Neuron (in vitro differentiated cells): ENCODE results near the gene MGAT5.

Source experiments
- H2AFZ ChIP-seq: one replicate; pipeline ENCODE4 v1.6.1; 2013; ENCODE audit warnings: low read depth, mild to moderate bottlenecking, inconsistent platforms, low read length, moderate library complexity
- H3K27me3 ChIP-seq: one replicate; pipeline ENCODE4 v1.6.1; 2013; ENCODE audit warnings: low read length; ENCODE audit not compliant: insufficient read depth
- H3K36me3 ChIP-seq: one replicate; pipeline ENCODE4 v1.6.1; 2013; ENCODE audit warnings: low read length; ENCODE audit not compliant: insufficient read depth
- H3K4me1 ChIP-seq: one replicate; pipeline ENCODE4 v1.6.1; 2013; ENCODE audit warnings: low read length; ENCODE audit not compliant: insufficient read depth
- H3K4me3 ChIP-seq: 2 replicates; pipeline ENCODE4 v1.5.1; 2013; ENCODE audit warnings: mild to moderate bottlenecking, low read length, moderate library complexity
- H3K9me3 ChIP-seq: one replicate; pipeline ENCODE4 v1.6.1; 2013; ENCODE audit warnings: low read length

MGAT5 gene

GRCh38 chr2:134234535-134234934, 19.3 kb upstream of the MGAT5 start:
- Histone ChIP-seq H2AFZ (no peak overlapping the region), H3K36me3 (no peaks in the 10 kb centered on the region), H3K4me3 (no peak overlapping the region), H3K4me1 (no peaks in the 10 kb centered on the region), H3K9me3 (no peaks in the 10 kb centered on the region), H3K27me3 (no peaks in the 10 kb centered on the region)

DNA sequence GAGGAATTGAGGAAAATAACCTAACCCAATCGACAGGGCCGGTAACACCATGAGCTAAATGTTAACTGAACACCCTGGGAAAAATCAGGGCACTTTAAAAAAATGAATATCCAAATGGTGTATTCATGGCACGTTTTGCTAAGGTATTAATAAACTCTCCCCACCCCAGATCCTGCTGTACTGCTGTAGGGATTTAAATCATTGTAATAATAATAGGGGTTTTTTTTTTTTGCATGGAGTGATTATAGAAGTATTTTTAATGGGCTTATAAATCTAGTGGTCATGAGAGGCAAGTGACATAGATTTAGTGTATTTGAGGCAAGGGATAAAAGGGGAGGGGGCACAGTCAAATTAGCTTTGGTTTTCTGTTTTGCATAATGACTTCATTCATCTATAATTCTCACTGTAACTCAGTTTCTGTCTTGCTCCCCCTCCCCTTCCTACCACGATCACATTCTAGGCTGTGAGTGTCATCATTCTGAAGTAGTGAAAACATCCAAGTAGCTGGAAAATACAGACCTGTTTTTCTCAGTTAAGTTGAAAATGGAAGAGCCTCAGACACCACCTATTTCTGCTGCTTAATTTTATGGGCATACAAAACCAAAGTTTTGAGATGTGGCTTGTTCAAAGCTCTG, 18.2 kb upstream of the MGAT5 start:
- Histone ChIP-seq H3K36me3 (no peaks in the 10 kb centered on the region), H2AFZ (no peak overlapping the region), H3K4me3 (no peak overlapping the region), H3K27me3 (no peaks in the 10 kb centered on the region), H3K9me3 (no peaks in the 10 kb centered on the region), H3K4me1 (no peaks in the 10 kb centered on the region)

DNA sequence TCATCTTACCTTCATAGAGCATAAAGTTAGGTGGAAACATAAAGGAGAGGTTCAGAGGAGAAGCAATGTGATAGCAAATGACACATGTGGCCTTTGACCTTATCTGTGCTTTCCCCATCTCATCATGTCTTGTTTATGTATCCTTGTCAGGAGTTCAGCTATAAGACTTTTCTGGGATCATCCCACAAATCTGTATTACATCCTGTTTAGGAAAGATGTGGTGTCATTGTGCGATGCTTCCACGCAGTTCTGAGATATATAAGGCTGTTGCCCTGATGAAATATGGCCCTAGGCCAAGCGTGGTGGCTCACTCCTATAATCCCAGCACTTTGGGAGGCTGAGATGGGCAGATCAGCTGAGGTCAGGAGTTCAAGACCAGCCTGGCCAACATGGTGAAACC, 15.5 kb upstream of the MGAT5 start:
- H3K4me1 ChIP-seq, result no peaks in the 10 kb centered on the region
- no peaks in the 10 kb centered on the region for H3K36me3 ChIP-seq
- no peak overlapping the region for H3K4me3 ChIP-seq
- no peaks in the 10 kb centered on the region for H3K27me3 ChIP-seq
- H2AFZ ChIP-seq, result no peak overlapping the region
- H3K9me3 ChIP-seq, result no peaks in the 10 kb centered on the region

DNA sequence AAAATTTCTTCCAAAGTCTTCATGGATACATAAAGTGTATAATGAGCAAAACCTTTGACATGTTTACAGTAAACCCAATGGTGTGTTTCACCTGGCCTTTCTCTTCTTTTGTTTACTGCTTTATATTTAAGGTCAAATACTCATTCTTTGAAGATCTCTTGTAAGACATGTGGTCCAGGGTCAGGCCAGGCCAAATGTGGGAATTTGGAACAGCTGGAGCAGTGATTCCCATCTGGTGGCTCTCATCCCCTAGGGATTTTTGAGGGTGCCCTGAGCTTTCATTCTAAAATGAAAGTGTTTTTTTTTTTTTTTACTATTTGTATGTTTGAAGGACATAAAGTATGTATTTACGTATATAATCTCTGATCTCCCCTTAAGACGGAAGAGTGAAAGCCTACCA, 13.8 kb upstream of the MGAT5 start:
- no peaks in the 10 kb centered on the region for H3K9me3 ChIP-seq
- H3K27me3 ChIP-seq, result no peaks in the 10 kb centered on the region
- no peaks in the 10 kb centered on the region for H3K36me3 ChIP-seq
- no peak overlapping the region for H2AFZ ChIP-seq
- H3K4me1 ChIP-seq, result no peaks in the 10 kb centered on the region
- no peak overlapping the region for H3K4me3 ChIP-seq

DNA sequence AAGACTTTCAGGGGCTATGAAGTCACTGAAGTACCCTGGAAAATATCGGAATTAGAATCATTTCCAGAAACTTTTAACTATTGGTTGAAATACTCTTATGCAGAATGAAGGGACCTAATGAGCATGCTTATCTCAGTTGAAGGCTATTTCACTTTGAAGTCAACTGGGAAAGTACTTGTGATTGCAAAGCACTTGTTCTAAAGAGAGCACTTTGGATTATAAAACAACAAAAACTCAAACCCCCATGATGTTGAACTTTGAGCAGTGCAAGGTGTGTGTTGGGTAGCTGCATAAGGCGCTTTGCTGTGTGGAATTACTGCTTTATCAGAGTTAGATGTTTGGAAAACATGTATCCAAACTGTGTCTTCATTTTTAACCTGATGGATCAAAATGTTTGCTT, 12.0 kb upstream of the MGAT5 start:
- H2AFZ ChIP-seq, result no peak overlapping the region
- H3K4me1 ChIP-seq, result no peaks in the 10 kb centered on the region
- H3K36me3 ChIP-seq, result no peaks in the 10 kb centered on the region
- H3K4me3 ChIP-seq, result no peak overlapping the region
- H3K27me3 ChIP-seq, result no peaks in the 10 kb centered on the region
- no peaks in the 10 kb centered on the region for H3K9me3 ChIP-seq

- H3K4me3 ChIP-seq, result no peak overlapping the region
- no peak overlapping the region for H2AFZ ChIP-seq
- no peaks in the 10 kb centered on the region for H3K9me3 ChIP-seq
- no peaks in the 10 kb centered on the region for H3K4me1 ChIP-seq
- H3K27me3 ChIP-seq, result no peaks in the 10 kb centered on the region
- no peaks in the 10 kb centered on the region for H3K36me3 ChIP-seq
These were observed 10.6 kb upstream of the MGAT5 start for GRCh38 chr2:134243244-134243643.

DNA sequence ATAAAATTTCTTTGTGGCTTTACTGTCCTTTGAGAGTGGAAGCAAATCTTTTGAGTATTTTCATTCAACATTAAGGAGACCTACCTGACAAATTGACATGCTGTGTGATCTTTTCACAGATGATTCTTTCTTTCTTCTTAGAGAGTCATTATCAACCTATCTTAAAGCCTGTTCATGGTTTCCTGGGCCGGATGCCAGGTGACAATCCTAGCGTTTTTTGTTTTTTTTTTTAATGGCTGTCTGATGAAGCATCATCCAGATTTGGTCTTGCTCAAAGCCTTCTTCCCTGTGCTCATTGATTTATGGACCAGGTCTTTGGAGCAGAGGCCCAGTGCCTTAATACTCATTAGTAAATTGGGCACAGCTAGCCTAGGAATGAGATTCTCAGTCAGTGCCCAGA, 9.8 kb upstream of the MGAT5 start:
- Histone ChIP-seq H3K4me3 (no peak overlapping the region), H3K9me3 (no peaks in the 10 kb centered on the region), H2AFZ (no peak overlapping the region), H3K27me3 (no peaks in the 10 kb centered on the region), H3K4me1 (no peaks in the 10 kb centered on the region), H3K36me3 (no peaks in the 10 kb centered on the region)

DNA sequence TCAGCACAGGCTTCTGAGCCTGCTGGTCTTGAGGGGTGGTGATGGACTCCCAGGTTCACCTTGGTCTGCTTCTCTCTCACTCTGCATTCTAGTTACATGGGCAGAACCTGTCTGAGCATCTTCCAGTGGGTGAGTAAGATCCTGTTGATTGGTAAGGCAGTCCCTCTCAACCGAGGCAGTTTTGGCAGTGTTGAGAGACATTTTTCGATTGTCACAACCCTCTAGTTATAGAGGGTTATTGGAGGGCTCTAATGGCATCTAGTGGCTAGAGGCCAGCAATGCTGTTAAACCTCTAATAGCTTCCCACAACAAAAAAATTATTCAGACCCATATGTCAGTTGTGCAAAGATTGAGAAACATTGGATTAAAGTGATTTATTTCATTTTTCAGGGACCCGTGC, 9.3 kb upstream of the MGAT5 start:
- Histone ChIP-seq H3K36me3 (no peaks in the 10 kb centered on the region), H3K4me1 (no peaks in the 10 kb centered on the region), H2AFZ (no peak overlapping the region), H3K9me3 (no peaks in the 10 kb centered on the region), H3K27me3 (no peaks in the 10 kb centered on the region), H3K4me3 (no peak overlapping the region)

GRCh38 chr2:134245340-134245984, 8.4 kb upstream of the MGAT5 start:
- H3K9me3 ChIP-seq, result no peaks in the 10 kb centered on the region
- no peak overlapping the region for H3K4me3 ChIP-seq
- H2AFZ ChIP-seq, result no peak overlapping the region
- no peaks in the 10 kb centered on the region for H3K4me1 ChIP-seq
- no peaks in the 10 kb centered on the region for H3K27me3 ChIP-seq
- H3K36me3 ChIP-seq, result no peaks in the 10 kb centered on the region

DNA sequence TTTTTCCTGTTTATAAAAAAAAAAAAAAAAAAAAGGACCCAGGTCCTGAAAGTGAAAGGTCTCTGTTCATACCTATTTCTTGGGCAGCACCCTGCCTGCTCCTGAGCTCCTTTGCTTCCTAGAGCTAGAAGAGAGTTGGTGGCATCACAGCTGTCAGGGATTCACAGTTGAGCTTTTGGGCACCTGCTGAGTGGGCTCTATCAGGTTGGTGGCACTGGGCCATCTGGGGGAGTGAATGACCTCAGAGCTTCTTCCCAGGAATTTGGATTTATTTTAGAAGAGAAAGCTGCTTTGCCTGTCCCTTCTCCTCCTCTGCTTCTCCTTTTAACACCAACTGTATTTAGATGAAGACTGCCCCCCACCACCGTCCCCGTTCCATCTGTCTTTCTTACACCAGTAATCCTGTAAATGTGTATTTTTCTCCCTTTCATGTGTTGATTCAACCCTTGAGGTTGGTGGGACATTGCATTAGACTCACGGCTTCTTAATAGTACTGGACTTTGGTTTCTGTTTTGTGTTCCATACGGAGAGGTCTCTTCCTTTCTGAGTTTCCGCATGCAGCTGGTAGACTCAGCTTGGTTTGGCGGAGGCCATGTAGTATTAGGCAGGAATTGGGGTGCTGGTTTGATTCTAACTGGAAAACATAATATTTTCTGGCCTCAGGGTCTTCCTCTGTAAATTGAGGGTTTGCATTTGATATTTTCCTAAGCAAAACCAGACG, 7.6 kb upstream of the MGAT5 start:
- H3K36me3 ChIP-seq, result no peaks in the 10 kb centered on the region
- H3K4me3 ChIP-seq, result no peak overlapping the region
- H3K4me1 ChIP-seq, result no peaks in the 10 kb centered on the region
- no peaks in the 10 kb centered on the region for H3K27me3 ChIP-seq
- H2AFZ ChIP-seq, result no peak overlapping the region
- H3K9me3 ChIP-seq, result no peaks in the 10 kb centered on the region

GRCh38 chr2:134247679-134248078, 6.2 kb upstream of the MGAT5 start:
- Histone ChIP-seq H3K27me3 (no peaks in the 10 kb centered on the region), H3K4me3 (no peak overlapping the region), H2AFZ (no peak overlapping the region), H3K9me3 (no peaks in the 10 kb centered on the region), H3K4me1 (no peaks in the 10 kb centered on the region), H3K36me3 (no peaks in the 10 kb centered on the region)

GRCh38 chr2:134248913-134249312, 5.0 kb upstream of the MGAT5 start:
- Histone ChIP-seq H3K4me1 (no peaks in the 10 kb centered on the region), H3K9me3 (no peaks in the 10 kb centered on the region), H3K4me3 (no peak overlapping the region), H3K27me3 (no peaks in the 10 kb centered on the region), H3K36me3 (no peaks in the 10 kb centered on the region), H2AFZ (no peak overlapping the region)

GRCh38 chr2:134249755-134250154, 4.1 kb upstream of the MGAT5 start:
- H3K36me3 ChIP-seq, result no peaks in the 10 kb centered on the region
- H3K4me1 ChIP-seq, result peaks cover 2% of the 10 kb centered on the region
- H3K27me3 ChIP-seq, result no peaks in the 10 kb centered on the region
- H3K4me3 ChIP-seq, result no peak overlapping the region
- no peaks in the 10 kb centered on the region for H3K9me3 ChIP-seq
- no peak overlapping the region for H2AFZ ChIP-seq
